Measurements from ENCODE around the gene RANBP3L.
A peak's percentile ranks its signal among the peaks of the same experiment; 100 is the strongest.

The RANBP3L gene

GRCh38 chr5:36236801-36237200 lies 64.9 kb downstream of the RANBP3L start:
- no peaks in the 10 kb centered on the region for H3K36me3 ChIP-seq

GRCh38 chr5:36232533-36232932 lies 69.2 kb downstream of the RANBP3L start:
- intact Hi-C loops (cut with DNase I; ENCODE audit: low total_unique reads) = loop anchor here (10.0 kb wide), 1 partner anchor 78 kb away; the partner anchor contains the start of genes LMBRD2 and SKP2
- no peaks in the 10 kb centered on the region for H3K9me3 ChIP-seq
- H3K4me1 ChIP-seq = peaks cover 0 to 26% (median 2%) of the 10 kb centered on the region in 4 donors
- H3K36me3 ChIP-seq = no peaks in the 10 kb centered on the region
- no peaks in the 10 kb centered on the region for H3K27me3 ChIP-seq
- H3K4me3 ChIP-seq = no peak overlapping the region
- no peak for DNase-seq
- TF ChIP-seq CTCF (IDR thresholded peaks at IDR 0.05) = no peak
- no peak overlapping the region for H3K27ac ChIP-seq

More at GRCh38 chr5:36236801-36237200, 64.9 kb downstream of the RANBP3L start:
- Histone ChIP-seq H3K4me3 (no peak overlapping the region), H3K27me3 (no peaks in the 10 kb centered on the region), H3K9me3 (no peaks in the 10 kb centered on the region), H3K27ac (peak overlapping the region in 1 of 2 donors; percentile 92), H3K4me1 (peaks cover 0 to 50% (median 18%) of the 10 kb centered on the region in 4 donors)
- intact Hi-C loops (cut with DNase I; ENCODE audit: low total_unique reads) = loop anchor here (10.0 kb wide), 1 partner anchor 82 kb away; the partner anchor contains the start of genes LMBRD2 and SKP2
- TF ChIP-seq CTCF (IDR thresholded peaks at IDR 0.05) = no peak
- no peak for DNase-seq

GRCh38 chr5:36230151-36230790 lies 71.4 kb downstream of the RANBP3L start:
- no peak for DNase-seq
- no peak overlapping the region for H3K4me3 ChIP-seq

GRCh38 chr5:36228505-36228904 lies 73.2 kb downstream of the RANBP3L start:
- H3K36me3 ChIP-seq = peaks cover 16 to 22% (median 19%) of the 10 kb centered on the region in 3 donors
- intact Hi-C loops (cut with DNase I; ENCODE audit: low total_unique reads) = no loop called here
- H3K27me3 ChIP-seq = no peaks in the 10 kb centered on the region
- H3K4me1 ChIP-seq = peaks cover 0 to 6% (median 0%) of the 10 kb centered on the region in 4 donors
- H3K9me3 ChIP-seq = no peaks in the 10 kb centered on the region
- H3K4me3 ChIP-seq = no peak overlapping the region
- no peak for DNase-seq
- H3K27ac ChIP-seq = no peak overlapping the region
- no peak for TF ChIP-seq CTCF (IDR thresholded peaks at IDR 0.05)

More at GRCh38 chr5:36230151-36230790, 71.4 kb downstream of the RANBP3L start:
- intact Hi-C loops (cut with DNase I; ENCODE audit: low total_unique reads) = loop anchor here (10.0 kb wide), 1 partner anchor 75 kb away; the partner anchor contains the start of genes LMBRD2 and SKP2
- Histone ChIP-seq H3K9me3 (no peaks in the 10 kb centered on the region), H3K27me3 (no peaks in the 10 kb centered on the region), H3K36me3 (peaks cover 4 to 11% (median 7%) of the 10 kb centered on the region in 3 donors), H3K27ac (no peak overlapping the region), H3K4me1 (peaks cover 0 to 9% (median 0%) of the 10 kb centered on the region in 4 donors)
- no peak for TF ChIP-seq CTCF (IDR thresholded peaks at IDR 0.05)

GRCh38 chr5:36227046-36227445 lies 74.7 kb downstream of the RANBP3L start:
- H3K36me3 ChIP-seq = peaks cover 16 to 26% (median 24%) of the 10 kb centered on the region in 3 donors
- H3K27ac ChIP-seq = no peak overlapping the region
- no peak overlapping the region for H3K4me3 ChIP-seq
- H3K4me1 ChIP-seq = peaks cover 0 to 6% (median 2%) of the 10 kb centered on the region in 4 donors
- intact Hi-C loops (cut with DNase I; ENCODE audit: low total_unique reads) = no loop called here
- H3K27me3 ChIP-seq = no peaks in the 10 kb centered on the region
- no peak for TF ChIP-seq CTCF (IDR thresholded peaks at IDR 0.05)
- H3K9me3 ChIP-seq = no peaks in the 10 kb centered on the region
- no peak for DNase-seq
